GM12878 (cell line): ENCODE data around the gene PARM1. TPM values are rescaled to one million over a fixed set of nuclear protein-coding genes. Genes with fewer than 3 reads are reported as not detected.

ENCODE experiments used
- ATAC-seq: fragments of 200-7000 bp; cut with Tn5 transposase; 3 replicates; pipeline ENCODE4 v1.9.1; 2020; ENCODE audit warnings: mild to moderate bottlenecking, moderate library complexity
- BruUV-seq: library from RNA; stranded (reverse); fragments of 400-500 nt; replicated peaks from 2 replicates; lab custom pipeline; 2021; lab: Mats Ljungman, UMichigan
- CTCF ChIA-PET: fragments of 300-600 bp; sonication (Branson Sonifier 250); formaldehyde crosslinking; extraction: SDS; loops from one replicate; lab custom pipeline; 2021; ENCODE audit warnings: inconsistent platforms; lab: Yijun Ruan, JAX
- POLR2A ChIA-PET: fragments of 350-600 bp; formaldehyde crosslinking; extraction: SDS; loops from one replicate; lab custom pipeline; 2021; ENCODE audit warnings: inconsistent platforms; lab: Charles Lee
- RAD21 ChIA-PET: fragments of 300-600 bp; sonication (Branson Sonifier 250); formaldehyde crosslinking; loops from one replicate; lab custom pipeline; 2023; ENCODE audit warnings: antibody characterized with exemption; ENCODE audit not compliant: unreplicated experiment; lab: Charles Lee
- SMC1A ChIA-PET: fragments of 300-600 bp; sonication (Branson Sonifier 250); formaldehyde crosslinking; loops from one replicate; lab custom pipeline; 2023; ENCODE audit not compliant: unreplicated experiment, uncharacterized antibody; lab: Charles Lee
- DNase-seq: peaks from one replicate; pipeline ENCODE4 v3.0.0-alpha.2; 2011; ENCODE audit warnings: low read depth, low spot score
- FAIRE-seq: peaks from 3 replicates; lab custom pipeline; 2011; peaks lifted over from hg19 to GRCh38; lab: Jason Lieb, UNC
- H2AFZ ChIP-seq: 2 replicates; pipeline ENCODE4 v1.6.0; 2011; ENCODE audit warnings: low read depth, low read length, control low read depth; ENCODE audit not compliant: control insufficient read depth
- H3K27ac ChIP-seq: 2 replicates; pipeline ENCODE4 v1.5.1; 2011; ENCODE audit warnings: control low read depth; ENCODE audit not compliant: control insufficient read depth, insufficient read depth
- H3K27me3 ChIP-seq, 2 experiments: replicated peaks in 1 of 2; 2 replicates each; pipeline versions ENCODE4 v1.6.0 to v1.6.1; 2011; ENCODE audit warnings: low read length in 1 of 2; ENCODE audit not compliant: control insufficient read depth in 2 of 2, insufficient read depth in 2 of 2
- H3K36me3 ChIP-seq, 2 experiments: 2 replicates each; pipeline ENCODE4 v1.5.1; 2011; ENCODE audit warnings: low read length in 1 of 2; ENCODE audit not compliant: control insufficient read depth in 2 of 2, insufficient read depth in 2 of 2
- H3K4me1 ChIP-seq: 2 replicates; pipeline ENCODE4 v1.6.1; 2011; ENCODE audit warnings: mild to moderate bottlenecking, low read length, moderate library complexity, mixed read lengths; ENCODE audit not compliant: control insufficient read depth, insufficient read depth
- H3K4me2 ChIP-seq: 2 replicates; pipeline ENCODE4 v1.6.0; 2011; ENCODE audit warnings: control low read depth; ENCODE audit not compliant: control insufficient read depth, insufficient read depth
- H3K4me3 ChIP-seq: fragments of 200-600 bp; sonication (generic); 2 replicates; pipeline ENCODE4 v1.5.1; 2016
- H3K79me2 ChIP-seq: 2 replicates; pipeline ENCODE4 v1.6.0; 2011; ENCODE audit warnings: low read length; ENCODE audit not compliant: control insufficient read depth, insufficient read depth
- H3K9ac ChIP-seq: 2 replicates; pipeline ENCODE4 v1.8.0; 2011; ENCODE audit warnings: low read length, control low read depth, mixed read lengths; ENCODE audit not compliant: control insufficient read depth, insufficient read depth
- H3K9me3 ChIP-seq: replicated peaks from 3 replicates; pipeline ENCODE4 v1.5.1; 2011; ENCODE audit warnings: mild to moderate bottlenecking, low read length; ENCODE audit not compliant: control insufficient read depth, insufficient read depth
- H4K20me1 ChIP-seq: 2 replicates; pipeline ENCODE4 v1.6.0; 2011; ENCODE audit not compliant: control insufficient read depth, insufficient read depth
- BCL11A ChIP-seq: IDR thresholded peaks from 2 replicates; pipeline ENCODE4 v1.6.1; 2011; ENCODE audit warnings: low read depth, low read length
- CREB1 ChIP-seq: IDR thresholded peaks from 2 replicates; pipeline ENCODE4 v1.6.1; 2012; ENCODE audit warnings: low read depth, mild to moderate bottlenecking, inconsistent platforms
- CUX1 ChIP-seq: IDR thresholded peaks from 2 replicates; pipeline ENCODE4 v1.6.1; 2012; ENCODE audit warnings: improper control_type of control experiment, low read depth, low read length; ENCODE audit not compliant: insufficient replicate concordance
- DPF2 ChIP-seq: fragments of 450-650 bp; IDR thresholded peaks from 2 replicates; pipeline ENCODE4 v1.6.1; 2017; ENCODE audit warnings: mild to moderate bottlenecking
- HDGF ChIP-seq: fragments of 450-650 bp; IDR thresholded peaks from 2 replicates; pipeline ENCODE4 v1.6.1; 2016; ENCODE audit warnings: antibody characterized with exemption
- MYB ChIP-seq: fragments of 150-350 bp; IDR thresholded peaks from 2 replicates; pipeline ENCODE4 v1.6.1; 2014; ENCODE audit warnings: mild to moderate bottlenecking, low read depth, low read length, borderline replicate concordance
- NFYA ChIP-seq: IDR thresholded peaks from 2 replicates; pipeline ENCODE4 v1.6.1; 2011; ENCODE audit warnings: low read depth, mild to moderate bottlenecking, low read length, improper control_type of control experiment, borderline replicate concordance
- RAD51 ChIP-seq: fragments of 450-650 bp; IDR thresholded peaks from 2 replicates; pipeline ENCODE4 v1.6.1; 2016; ENCODE audit warnings: moderate library complexity, mild to moderate bottlenecking, inconsistent platforms
- RUNX3 ChIP-seq: IDR thresholded peaks from 2 replicates; pipeline ENCODE4 v1.6.1; 2012; ENCODE audit warnings: low read length, inconsistent platforms
- SRF ChIP-seq, 2 experiments: IDR thresholded peaks; 2 replicates each; pipeline ENCODE4 v1.6.1; 2011; ENCODE audit warnings: low read depth in 2 of 2, low read length in 2 of 2, mild to moderate bottlenecking in 1 of 2, moderate library complexity in 1 of 2
- TAF1 ChIP-seq: IDR thresholded peaks from 2 replicates; pipeline ENCODE4 v1.6.1; 2011; ENCODE audit warnings: mild to moderate bottlenecking, low read depth, low read length, borderline replicate concordance
- YY1 ChIP-seq: IDR thresholded peaks from 2 replicates; pipeline ENCODE4 v1.6.1; 2011; ENCODE audit warnings: low read depth, mild to moderate bottlenecking, low read length
- ZNF24 ChIP-seq: fragments of 450-650 bp; IDR thresholded peaks from 2 replicates; pipeline ENCODE4 v1.6.1; 2017; ENCODE audit warnings: antibody characterized with exemption, mild to moderate bottlenecking
- ZZZ3 ChIP-seq: IDR thresholded peaks from 2 replicates; pipeline ENCODE4 v1.6.1; 2011; ENCODE audit warnings: low read depth; ENCODE audit not compliant: control insufficient read depth, insufficient read length
- WGBS: methylation state at CpG from one replicate; pipeline ENCODE4 v1.1.6; 2016; ENCODE audit warnings: low lambda C conversion rate; ENCODE audit not compliant: insufficient replicate concordance, insufficient coverage; ENCODE audit errors: missing lambda C conversion rate; 5-methylcytosine and 5-hydroxymethylcytosine counted together
- in situ Hi-C: fragments of 300-500 bp; cut with MboI; formaldehyde crosslinking; loops from 9 replicates; pipeline ENCODE4 v1.14.3; 2018; ENCODE audit warnings: mixed read lengths
- intact Hi-C: fragments of 100-400 bp; cut with micrococcal nuclease; formaldehyde crosslinking; loops from one replicate; pipeline ENCODE4 v1.14.2; 2022; ENCODE audit not compliant: unreplicated experiment
- polyA plus RNA-seq, 11 experiments: library from polyadenylated mRNA; depleted of rRNA in 4 of 11; unstranded in 6 of 11; stranded (reverse) in 5 of 11; fragments of >200 nt; fragmentation: Nextera tagmentation in 4 of 11; fragmentation: Illumina TruSeq in 1 of 11; extraction: Ambion mirVana in 4 of 11; extraction: Trizol in 1 of 11; gene quantifications; 1 replicate in 1 of 11; 2 replicates in 10 of 11; pipeline versions ENCODE4 v1.2.1 to v1.2.3, GENCODE V29; 2011 to 2016; ENCODE audit warnings: inconsistent platforms in 2 of 11, missing spikeins in 2 of 11, low read depth in 1 of 11
- total RNA-seq, 4 experiments: library from RNA; depleted of rRNA in 3 of 4; stranded (reverse); fragments of >200 nt in 3 of 4; fragmentation: Illumina TruSeq in 1 of 4; extraction: Trizol in 1 of 4; gene quantifications; 2 replicates each; pipeline versions ENCODE4 v1.2.1 to v1.2.3, GENCODE V29; 2013 to 2021
- TF ChIP-seq, protein P1 (sequence below): fragments of 150-350 bp; IDR thresholded peaks from 2 replicates; pipeline ENCODE4 v1.6.1; 2014; ENCODE audit warnings: mild to moderate bottlenecking, low read depth, low read length

Gene PARM1
- total and polyA plus RNA-seq, 10 of the 15 experiments (the other 5 are each of a cell fraction or from before 2014, with no cell fraction given) = 13.9 to 56.2 (median 41.3) TPM

GRCh38 chr4:75009138-75009537 lies 76.2 kb downstream of the PARM1 start (continued):
- TF ChIP-seq, protein P1, sequence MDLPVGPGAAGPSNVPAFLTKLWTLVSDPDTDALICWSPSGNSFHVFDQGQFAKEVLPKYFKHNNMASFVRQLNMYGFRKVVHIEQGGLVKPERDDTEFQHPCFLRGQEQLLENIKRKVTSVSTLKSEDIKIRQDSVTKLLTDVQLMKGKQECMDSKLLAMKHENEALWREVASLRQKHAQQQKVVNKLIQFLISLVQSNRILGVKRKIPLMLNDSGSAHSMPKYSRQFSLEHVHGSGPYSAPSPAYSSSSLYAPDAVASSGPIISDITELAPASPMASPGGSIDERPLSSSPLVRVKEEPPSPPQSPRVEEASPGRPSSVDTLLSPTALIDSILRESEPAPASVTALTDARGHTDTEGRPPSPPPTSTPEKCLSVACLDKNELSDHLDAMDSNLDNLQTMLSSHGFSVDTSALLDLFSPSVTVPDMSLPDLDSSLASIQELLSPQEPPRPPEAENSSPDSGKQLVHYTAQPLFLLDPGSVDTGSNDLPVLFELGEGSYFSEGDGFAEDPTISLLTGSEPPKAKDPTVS = no peak
- TF ChIP-seq MYB = no peak
- TF ChIP-seq HDGF = no peak
- no peak for TF ChIP-seq YY1
- TF ChIP-seq ZZZ3 = no peak
- TF ChIP-seq TAF1 = no peak
- TF ChIP-seq RUNX3 = no peak

GRCh38 chr4:75011131-75011795 lies 78.3 kb downstream of the PARM1 start:
- WGBS = 77% methylated on average over 4 of the region's 4 CpGs
- in situ Hi-C loops (no loop called here), intact Hi-C loops (no loop called here)
- Histone ChIP-seq H3K79me2 (no peaks in the 10 kb centered on the region), H4K20me1 (no peaks in the 10 kb centered on the region), H3K9me3 (peaks cover 6% of the 10 kb centered on the region; the same call in 2 of the 3 replicates), H3K4me3 (no peak overlapping the region), H3K36me3 (peaks cover 0 to 2% of the 10 kb centered on the region in 2 experiments; a peak in 1 of 4 replicates), H2AFZ (no peak overlapping the region), H3K9ac (no peak overlapping the region), H3K4me2 (no peak overlapping the region), H3K4me1 (no peaks in the 10 kb centered on the region), H3K27ac (no peak overlapping the region), H3K27me3 (no peaks in the 10 kb centered on the region)
- BruUV-seq = no TSS peak
- POLR2A ChIA-PET = no interaction called here
- ATAC-seq (no peak), DNase-seq (no peak), FAIRE-seq (no peak)
- RAD21 ChIA-PET = no interaction called here
- SMC1A ChIA-PET = no interaction called here
- CTCF ChIA-PET = no interaction called here
- TF ChIP-seq ZNF24 (no peak), BCL11A (no peak), CREB1 (no peak), NFYA (no peak), CUX1 (no peak), SRF (IDR thresholded peaks at IDR 0.05; ENCODE audit: low read depth in 2 of 2, low read length in 2 of 2) (no peak), TAF1 (no peak), DPF2 (no peak), RAD51 (no peak)
